ENCODE data around the gene FN3KRP.

The FN3KRP gene

GRCh38 chr17:82674656-82675475, 41.6 kb upstream of the FN3KRP start:
- TF ChIP-seq ZNF274 (IDR thresholded peaks at IDR 0.05; ENCODE audit: low read depth, low read length) (no peak), SUZ12 (IDR thresholded peaks at IDR 0.05; ENCODE audit: extremely low read depth, insufficient read depth, insufficient read length) (no peak), YY1 (IDR thresholded peaks at IDR 0.05; ENCODE audit: insufficient read depth, insufficient read length) (no peak)
- no peak for DNase-seq (ENCODE audit: low read depth, low spot score)
- no peak overlapping the region for H3K9ac ChIP-seq (ENCODE audit: insufficient read length, low read depth)
- peaks cover 3% of the 10 kb centered on the region for H3K4me1 ChIP-seq (ENCODE audit: insufficient read depth, insufficient read length)
- no peak overlapping the region for H3K4me3 ChIP-seq (ENCODE audit: insufficient read length, low read depth)
- no peaks in the 10 kb centered on the region for H3K9me3 ChIP-seq (ENCODE audit: insufficient read depth, low read length)
- H3K27me3 ChIP-seq (ENCODE audit: insufficient read depth, insufficient read length), result no peaks in the 10 kb centered on the region
- no peaks in the 10 kb centered on the region for H3K36me3 ChIP-seq (ENCODE audit: insufficient read depth, insufficient read length, low read length)

- Histone ChIP-seq H3K9ac (ENCODE audit: insufficient read length, low read depth) (no peak overlapping the region), H3K27me3 (ENCODE audit: insufficient read depth, insufficient read length) (no peaks in the 10 kb centered on the region), H3K36me3 (ENCODE audit: insufficient read depth, insufficient read length, low read length) (no peaks in the 10 kb centered on the region), H3K9me3 (ENCODE audit: insufficient read depth, low read length) (no peaks in the 10 kb centered on the region), H3K4me1 (ENCODE audit: insufficient read depth, insufficient read length) (peaks cover 3% of the 10 kb centered on the region), H3K4me3 (ENCODE audit: insufficient read length, low read depth) (no peak overlapping the region)
- no peak for DNase-seq (ENCODE audit: low read depth, low spot score)
- TF ChIP-seq ZNF274 (IDR thresholded peaks at IDR 0.05; ENCODE audit: low read depth, low read length) (no peak), YY1 (IDR thresholded peaks at IDR 0.05; ENCODE audit: insufficient read depth, insufficient read length) (no peak)
Observed at GRCh38 chr17:82675476-82676245, 40.8 kb upstream of the FN3KRP start.

GRCh38 chr17:82677353-82677925, 39.1 kb upstream of the FN3KRP start:
- Histone ChIP-seq H3K4me1 (ENCODE audit: insufficient read depth, insufficient read length) (peaks cover 3% of the 10 kb centered on the region), H3K4me3 (ENCODE audit: insufficient read length, low read depth) (no peak overlapping the region), H3K9ac (ENCODE audit: insufficient read length, low read depth) (no peak overlapping the region), H3K9me3 (ENCODE audit: insufficient read depth, low read length) (peaks cover 15% of the 10 kb centered on the region), H3K27me3 (ENCODE audit: insufficient read depth, insufficient read length) (no peaks in the 10 kb centered on the region), H3K36me3 (ENCODE audit: insufficient read depth, insufficient read length, low read length) (no peaks in the 10 kb centered on the region)
- TF ChIP-seq YY1 (IDR thresholded peaks at IDR 0.05; ENCODE audit: insufficient read depth, insufficient read length) (no peak), ZNF274 (IDR thresholded peaks at IDR 0.05; ENCODE audit: low read depth, low read length) (no peak), SUZ12 (IDR thresholded peaks at IDR 0.05; ENCODE audit: extremely low read depth, insufficient read depth, insufficient read length) (no peak)
- no peak for DNase-seq (ENCODE audit: low read depth, low spot score)

GRCh38 chr17:82678265-82678891, 38.1 kb upstream of the FN3KRP start:
- Histone ChIP-seq H3K27me3 (ENCODE audit: insufficient read depth, insufficient read length) (no peaks in the 10 kb centered on the region), H3K4me1 (ENCODE audit: insufficient read depth, insufficient read length) (peaks cover 3% of the 10 kb centered on the region), H3K36me3 (ENCODE audit: insufficient read depth, insufficient read length, low read length) (no peaks in the 10 kb centered on the region), H3K9me3 (ENCODE audit: insufficient read depth, low read length) (peaks cover 15% of the 10 kb centered on the region), H3K9ac (ENCODE audit: insufficient read length, low read depth) (no peak overlapping the region), H3K4me3 (ENCODE audit: insufficient read length, low read depth) (no peak overlapping the region)
- TF ChIP-seq YY1 (IDR thresholded peaks at IDR 0.05; ENCODE audit: insufficient read depth, insufficient read length) (no peak), ZNF274 (IDR thresholded peaks at IDR 0.05; ENCODE audit: low read depth, low read length) (no peak), SUZ12 (IDR thresholded peaks at IDR 0.05; ENCODE audit: extremely low read depth, insufficient read depth, insufficient read length) (no peak)
- DNase-seq (ENCODE audit: low read depth, low spot score), result no peak

- no peak for DNase-seq (ENCODE audit: low read depth, low spot score)
- H3K9ac ChIP-seq (ENCODE audit: insufficient read length, low read depth), result peak overlapping the region; percentile 53
- TF ChIP-seq YY1 (IDR thresholded peaks at IDR 0.05; ENCODE audit: insufficient read depth, insufficient read length) (no peak), SUZ12 (IDR thresholded peaks at IDR 0.05; ENCODE audit: extremely low read depth, insufficient read depth, insufficient read length) (no peak), ZNF274 (IDR thresholded peaks at IDR 0.05; ENCODE audit: low read depth, low read length) (no peak)
- H3K36me3 ChIP-seq (ENCODE audit: insufficient read depth, insufficient read length, low read length), result no peaks in the 10 kb centered on the region
- peaks cover 15% of the 10 kb centered on the region for H3K9me3 ChIP-seq (ENCODE audit: insufficient read depth, low read length)
- no peaks in the 10 kb centered on the region for H3K27me3 ChIP-seq (ENCODE audit: insufficient read depth, insufficient read length)
- H3K4me3 ChIP-seq (ENCODE audit: insufficient read length, low read depth), result no peak overlapping the region
- H3K4me1 ChIP-seq (ENCODE audit: insufficient read depth, insufficient read length), result peaks cover 3% of the 10 kb centered on the region
Observed at GRCh38 chr17:82679586-82680465, 36.7 kb upstream of the FN3KRP start.

- Histone ChIP-seq H3K27me3 (ENCODE audit: insufficient read depth, insufficient read length) (no peaks in the 10 kb centered on the region), H3K4me3 (ENCODE audit: insufficient read length, low read depth) (no peak overlapping the region), H3K36me3 (ENCODE audit: insufficient read depth, insufficient read length, low read length) (no peaks in the 10 kb centered on the region), H3K4me1 (ENCODE audit: insufficient read depth, insufficient read length) (peaks cover 3% of the 10 kb centered on the region), H3K9ac (ENCODE audit: insufficient read length, low read depth) (no peak overlapping the region), H3K9me3 (ENCODE audit: insufficient read depth, low read length) (peaks cover 15% of the 10 kb centered on the region)
- TF ChIP-seq ZNF274 (IDR thresholded peaks at IDR 0.05; ENCODE audit: low read depth, low read length) (no peak), SUZ12 (IDR thresholded peaks at IDR 0.05; ENCODE audit: extremely low read depth, insufficient read depth, insufficient read length) (no peak), YY1 (IDR thresholded peaks at IDR 0.05; ENCODE audit: insufficient read depth, insufficient read length) (no peak)
- no peak for DNase-seq (ENCODE audit: low read depth, low spot score)
Observed at GRCh38 chr17:82681547-82681946, 35.0 kb upstream of the FN3KRP start.

All from NT2/D1 (cell line).